RWPE2 (cell line): Measurements from ENCODE around the gene SNF8.

ENCODE experiments used
- ATAC-seq: fragments of 200-7000 bp; cut with Tn5 transposase; 3 replicates; pipeline ENCODE4 v1.9.1; 2021; ENCODE audit warnings: low read depth
- DNase-seq: peaks from one replicate; pipeline ENCODE4 v3.0.0-alpha.2; 2020; ENCODE audit warnings: low spot score
- H3K27ac ChIP-seq: fragments of 450-650 bp; 2 replicates; pipeline ENCODE4 v1.5.1; 2017; ENCODE audit warnings: mild to moderate bottlenecking; ENCODE audit not compliant: poor library complexity, severe bottlenecking
- H3K27me3 ChIP-seq: fragments of 250-450 bp; sonication (Bioruptor Pico); 2 replicates; pipeline ENCODE4 v1.5.1; 2021; ENCODE audit warnings: mild to moderate bottlenecking, moderate library complexity; ENCODE audit not compliant: insufficient read depth, poor library complexity, severe bottlenecking
- H3K36me3 ChIP-seq: fragments of 250-450 bp; sonication (Bioruptor Pico); 2 replicates; pipeline ENCODE4 v1.5.1; 2020; ENCODE audit warnings: low read depth, mild to moderate bottlenecking, moderate library complexity
- H3K4me1 ChIP-seq: fragments of 250-450 bp; sonication (Bioruptor Pico); 2 replicates; pipeline ENCODE4 v1.5.1; 2021; ENCODE audit warnings: mild to moderate bottlenecking, moderate library complexity; ENCODE audit not compliant: insufficient read depth, poor library complexity, severe bottlenecking
- H3K4me3 ChIP-seq: fragments of 250-450 bp; sonication (Bioruptor Pico); 2 replicates; pipeline ENCODE4 v1.5.1; 2021; ENCODE audit warnings: mild to moderate bottlenecking, moderate library complexity; ENCODE audit not compliant: severe bottlenecking
- H3K9me3 ChIP-seq: fragments of 250-450 bp; sonication (Bioruptor Pico); 2 replicates; pipeline ENCODE4 v1.5.1; 2021; ENCODE audit warnings: mild to moderate bottlenecking, moderate library complexity; ENCODE audit not compliant: severe bottlenecking
- TF ChIP-seq, protein P1 (sequence below): fragments of 450-650 bp; IDR thresholded peaks from one replicate; pipeline ENCODE4 v1.5.1; 2017; ENCODE audit warnings: mild to moderate bottlenecking, moderate library complexity; ENCODE audit not compliant: poor library complexity, severe bottlenecking

The SNF8 gene

DNA sequence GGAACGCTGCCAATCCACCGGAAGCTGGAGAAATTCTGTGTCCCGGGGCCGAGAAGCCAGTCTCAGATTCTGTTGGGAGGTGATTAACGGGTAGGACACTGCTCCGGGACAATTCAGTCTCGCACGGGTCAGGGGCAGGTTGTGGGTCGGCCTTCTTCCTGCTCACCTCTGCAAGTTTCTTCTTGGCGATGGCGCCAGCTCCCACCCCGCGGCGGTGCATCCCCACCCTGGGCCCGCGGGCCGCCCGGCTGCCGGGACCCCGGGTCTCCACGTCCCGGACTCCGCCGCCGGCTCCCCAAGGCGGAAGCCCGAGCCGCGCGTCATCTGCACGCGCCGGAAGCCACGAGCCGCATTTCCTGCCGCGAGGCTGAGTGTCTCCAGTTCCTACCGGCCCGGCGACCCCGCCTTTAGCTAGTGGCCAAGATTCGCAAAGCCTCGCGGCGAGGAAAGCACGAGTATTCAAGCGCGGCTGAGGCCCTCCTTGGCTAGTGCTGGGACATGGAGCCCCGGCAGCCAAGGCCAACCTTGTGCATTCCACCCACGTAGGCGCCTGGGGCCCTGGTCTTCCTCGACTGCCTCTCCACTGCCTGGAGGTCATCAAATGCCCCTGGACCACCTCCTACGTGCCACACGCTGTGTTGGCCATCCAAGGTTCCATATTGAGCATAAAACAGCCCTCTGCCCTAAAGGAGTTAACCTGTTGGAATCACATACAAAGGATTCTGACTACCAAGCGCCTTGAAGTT is at the start of gene SNF8:
Gene SNF8 (minus strand): TSS at position 328 of the 746 bp plus-strand sequence. CDS start 108 bp downstream, at position 220.
- H3K4me1 ChIP-seq = peaks cover 11% of the 10 kb centered on the region

DNA sequence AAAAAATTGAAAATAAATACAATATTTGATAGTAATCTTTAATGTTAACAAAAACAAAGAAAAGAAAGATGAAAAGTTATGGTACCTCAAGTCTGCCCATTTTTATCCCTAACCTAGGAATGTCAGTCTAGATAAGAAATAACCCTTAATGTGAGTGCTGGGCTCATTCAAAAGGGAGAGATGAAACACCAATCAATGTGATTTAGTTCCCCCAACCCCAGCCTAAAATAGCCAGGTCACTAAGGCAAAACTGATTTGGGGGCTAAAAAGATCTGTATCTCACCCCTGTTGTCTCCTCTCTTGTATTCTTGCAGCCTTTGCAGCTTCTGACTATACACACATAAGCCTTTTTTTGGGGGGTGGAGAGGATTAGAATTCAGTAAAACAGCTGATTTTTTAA is 49.3 kb upstream of the SNF8 start:
- Histone ChIP-seq H3K36me3 (no peaks in the 10 kb centered on the region), H3K27ac (no peak overlapping the region), H3K4me1 (no peaks in the 10 kb centered on the region), H3K9me3 (no peaks in the 10 kb centered on the region), H3K27me3 (peaks cover 96% of the 10 kb centered on the region), H3K4me3 (no peak overlapping the region)
- no peak for ATAC-seq
- DNase-seq = no peak
- TF ChIP-seq, protein P1, sequence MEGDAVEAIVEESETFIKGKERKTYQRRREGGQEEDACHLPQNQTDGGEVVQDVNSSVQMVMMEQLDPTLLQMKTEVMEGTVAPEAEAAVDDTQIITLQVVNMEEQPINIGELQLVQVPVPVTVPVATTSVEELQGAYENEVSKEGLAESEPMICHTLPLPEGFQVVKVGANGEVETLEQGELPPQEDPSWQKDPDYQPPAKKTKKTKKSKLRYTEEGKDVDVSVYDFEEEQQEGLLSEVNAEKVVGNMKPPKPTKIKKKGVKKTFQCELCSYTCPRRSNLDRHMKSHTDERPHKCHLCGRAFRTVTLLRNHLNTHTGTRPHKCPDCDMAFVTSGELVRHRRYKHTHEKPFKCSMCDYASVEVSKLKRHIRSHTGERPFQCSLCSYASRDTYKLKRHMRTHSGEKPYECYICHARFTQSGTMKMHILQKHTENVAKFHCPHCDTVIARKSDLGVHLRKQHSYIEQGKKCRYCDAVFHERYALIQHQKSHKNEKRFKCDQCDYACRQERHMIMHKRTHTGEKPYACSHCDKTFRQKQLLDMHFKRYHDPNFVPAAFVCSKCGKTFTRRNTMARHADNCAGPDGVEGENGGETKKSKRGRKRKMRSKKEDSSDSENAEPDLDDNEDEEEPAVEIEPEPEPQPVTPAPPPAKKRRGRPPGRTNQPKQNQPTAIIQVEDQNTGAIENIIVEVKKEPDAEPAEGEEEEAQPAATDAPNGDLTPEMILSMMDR = no peak

More for the DNA sequence above, at the start of gene SNF8:
- ATAC-seq (peak; percentile 91), DNase-seq (peak; percentile 91)
- Histone ChIP-seq H3K9me3 (no peaks in the 10 kb centered on the region), H3K4me3 (peak within 1 kb of the TSS; percentile 85), H3K36me3 (peaks cover 29% of the 10 kb centered on the region), H3K27me3 (no peaks in the 10 kb centered on the region), H3K27ac (peak within 1 kb of the TSS; percentile 55)
- TF ChIP-seq, protein P1 = no peak

DNA sequence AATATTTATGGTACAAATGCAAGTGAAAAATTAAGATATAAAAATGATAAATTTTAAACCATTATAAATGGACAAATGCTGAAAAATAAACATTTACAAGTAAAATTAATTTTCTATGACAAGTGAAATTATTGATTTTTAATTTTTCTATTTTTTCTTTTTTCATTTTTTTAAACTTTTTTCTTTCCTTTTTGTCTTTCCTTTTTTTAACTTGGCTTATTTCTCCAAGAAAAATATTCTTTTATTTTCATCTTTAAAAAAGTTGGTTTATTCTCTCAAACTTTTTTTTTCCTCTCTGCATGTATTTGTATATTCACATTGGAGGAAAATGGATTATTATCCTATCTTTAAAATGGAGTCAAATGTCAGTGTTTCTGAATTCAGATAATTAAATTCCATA is 48.7 kb upstream of the SNF8 start:
- peaks cover 94% of the 10 kb centered on the region for H3K27me3 ChIP-seq

GRCh38 chr17:48992444-48992843 is 47.8 kb upstream of the SNF8 start:
- Histone ChIP-seq H3K9me3 (no peaks in the 10 kb centered on the region), H3K36me3 (no peaks in the 10 kb centered on the region), H3K4me1 (no peaks in the 10 kb centered on the region), H3K4me3 (no peak overlapping the region), H3K27me3 (peaks cover 92% of the 10 kb centered on the region), H3K27ac (no peak overlapping the region)
- ATAC-seq (no peak), DNase-seq (no peak)
- TF ChIP-seq, protein P1 = no peak

More for the DNA sequence above, 48.7 kb upstream of the SNF8 start:
- no peaks in the 10 kb centered on the region for H3K4me1 ChIP-seq
- no peak for DNase-seq
- H3K36me3 ChIP-seq = no peaks in the 10 kb centered on the region
- TF ChIP-seq, protein P1 = no peak
- H3K9me3 ChIP-seq = no peaks in the 10 kb centered on the region
- ATAC-seq = no peak
- no peak overlapping the region for H3K27ac ChIP-seq
- no peak overlapping the region for H3K4me3 ChIP-seq

- Histone ChIP-seq H3K4me1 (no peaks in the 10 kb centered on the region), H3K27ac (no peak overlapping the region), H3K4me3 (no peak overlapping the region), H3K27me3 (peaks cover 86% of the 10 kb centered on the region), H3K9me3 (no peaks in the 10 kb centered on the region), H3K36me3 (no peaks in the 10 kb centered on the region)
- TF ChIP-seq, protein P1 = no peak
- DNase-seq (no peak), ATAC-seq (no peak)
Measured at GRCh38 chr17:48990882-48991357, 46.3 kb upstream of the SNF8 start.
